Measurements from ENCODE around the gene CETN2.

- TF ChIP-seq, protein P1, sequence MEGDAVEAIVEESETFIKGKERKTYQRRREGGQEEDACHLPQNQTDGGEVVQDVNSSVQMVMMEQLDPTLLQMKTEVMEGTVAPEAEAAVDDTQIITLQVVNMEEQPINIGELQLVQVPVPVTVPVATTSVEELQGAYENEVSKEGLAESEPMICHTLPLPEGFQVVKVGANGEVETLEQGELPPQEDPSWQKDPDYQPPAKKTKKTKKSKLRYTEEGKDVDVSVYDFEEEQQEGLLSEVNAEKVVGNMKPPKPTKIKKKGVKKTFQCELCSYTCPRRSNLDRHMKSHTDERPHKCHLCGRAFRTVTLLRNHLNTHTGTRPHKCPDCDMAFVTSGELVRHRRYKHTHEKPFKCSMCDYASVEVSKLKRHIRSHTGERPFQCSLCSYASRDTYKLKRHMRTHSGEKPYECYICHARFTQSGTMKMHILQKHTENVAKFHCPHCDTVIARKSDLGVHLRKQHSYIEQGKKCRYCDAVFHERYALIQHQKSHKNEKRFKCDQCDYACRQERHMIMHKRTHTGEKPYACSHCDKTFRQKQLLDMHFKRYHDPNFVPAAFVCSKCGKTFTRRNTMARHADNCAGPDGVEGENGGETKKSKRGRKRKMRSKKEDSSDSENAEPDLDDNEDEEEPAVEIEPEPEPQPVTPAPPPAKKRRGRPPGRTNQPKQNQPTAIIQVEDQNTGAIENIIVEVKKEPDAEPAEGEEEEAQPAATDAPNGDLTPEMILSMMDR (IDR thresholded peaks at IDR 0.05; ENCODE audit: poor library complexity), result no peak
- TF ChIP-seq EZH2 (IDR thresholded peaks at IDR 0.05; ENCODE audit: borderline replicate concordance), result no peak
Measured at GRCh38 chrX:152823657-152824056, 6.9 kb downstream of the CETN2 start.

Measured in hepatocyte (in vitro differentiated cells).